Tibial artery (tissue), 4 donors: Measurements from ENCODE around the gene PPP1R16B.

Experiments used
- DNase-seq, 2 donors: peaks; one replicate each; pipeline ENCODE4 v3.0.0-alpha.2; 2019
- H3K27ac ChIP-seq, 2 donors: fragments of 200-600 bp; sonication (generic) in 1 of 2; 1 replicate in 1 of 2; 2 replicates in 1 of 2; pipeline ENCODE4 v1.5.1; 2018 to 2019; ENCODE audit warnings: mild to moderate bottlenecking in 1 of 2
- H3K27me3 ChIP-seq, 2 donors: fragments of 200-600 bp; sonication (generic) in 1 of 2; one replicate each; pipeline versions ENCODE4 v1.5.1 to v1.6.0; 2016 to 2019
- H3K36me3 ChIP-seq, 3 donors: fragments of 200-600 bp; sonication (generic) in 2 of 3; one replicate each; pipeline ENCODE4 v1.5.1; 2016 to 2019; ENCODE audit warnings: mild to moderate bottlenecking in 2 of 3
- H3K4me1 ChIP-seq, 4 donors: fragments of 200-600 bp; sonication (generic) in 2 of 4; 1 replicate in 3 of 4; 2 replicates in 1 of 4; pipeline ENCODE4 v1.5.1; 2016 to 2019
- H3K4me3 ChIP-seq, 2 donors: fragments of 200-600 bp; sonication (generic) in 1 of 2; 1 replicate in 1 of 2; 2 replicates in 1 of 2; pipeline ENCODE4 v1.5.1; 2018 to 2019; ENCODE audit warnings: mild to moderate bottlenecking in 2 of 2
- H3K9me3 ChIP-seq, 3 donors: fragments of 200-600 bp; sonication (generic) in 1 of 3; one replicate each; pipeline ENCODE4 v1.5.1; 2016 to 2019
- intact Hi-C: fragments of 100-400 bp; cut with DNase I; formaldehyde crosslinking; loops from one replicate; pipeline ENCODE4 v1.15.0; 2023; ENCODE audit warnings: low total_unique reads
- TF ChIP-seq, protein P1 (sequence below), 2 experiments: fragments of 200-600 bp in 1 of 2; fragments of 450-650 bp in 1 of 2; IDR thresholded peaks; one replicate each; pipeline ENCODE4 v1.5.1; 2017 to 2019; ENCODE audit warnings: antibody characterized with exemption in 2 of 2, mild to moderate bottlenecking in 1 of 2, moderate library complexity in 1 of 2

Gene PPP1R16B

GRCh38 chr20:38941726-38942389 is 136.4 kb downstream of the PPP1R16B start:
- Histone ChIP-seq H3K4me3 (no peak overlapping the region), H3K4me1 (no peaks in the 10 kb centered on the region), H3K27ac (no peak overlapping the region), H3K27me3 (no peaks in the 10 kb centered on the region), H3K9me3 (no peaks in the 10 kb centered on the region), H3K36me3 (no peaks in the 10 kb centered on the region)
- TF ChIP-seq, protein P1, sequence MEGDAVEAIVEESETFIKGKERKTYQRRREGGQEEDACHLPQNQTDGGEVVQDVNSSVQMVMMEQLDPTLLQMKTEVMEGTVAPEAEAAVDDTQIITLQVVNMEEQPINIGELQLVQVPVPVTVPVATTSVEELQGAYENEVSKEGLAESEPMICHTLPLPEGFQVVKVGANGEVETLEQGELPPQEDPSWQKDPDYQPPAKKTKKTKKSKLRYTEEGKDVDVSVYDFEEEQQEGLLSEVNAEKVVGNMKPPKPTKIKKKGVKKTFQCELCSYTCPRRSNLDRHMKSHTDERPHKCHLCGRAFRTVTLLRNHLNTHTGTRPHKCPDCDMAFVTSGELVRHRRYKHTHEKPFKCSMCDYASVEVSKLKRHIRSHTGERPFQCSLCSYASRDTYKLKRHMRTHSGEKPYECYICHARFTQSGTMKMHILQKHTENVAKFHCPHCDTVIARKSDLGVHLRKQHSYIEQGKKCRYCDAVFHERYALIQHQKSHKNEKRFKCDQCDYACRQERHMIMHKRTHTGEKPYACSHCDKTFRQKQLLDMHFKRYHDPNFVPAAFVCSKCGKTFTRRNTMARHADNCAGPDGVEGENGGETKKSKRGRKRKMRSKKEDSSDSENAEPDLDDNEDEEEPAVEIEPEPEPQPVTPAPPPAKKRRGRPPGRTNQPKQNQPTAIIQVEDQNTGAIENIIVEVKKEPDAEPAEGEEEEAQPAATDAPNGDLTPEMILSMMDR (IDR thresholded peaks at IDR 0.05): no peak
- intact Hi-C loops: no loop called here
- DNase-seq: no peak

DNA sequence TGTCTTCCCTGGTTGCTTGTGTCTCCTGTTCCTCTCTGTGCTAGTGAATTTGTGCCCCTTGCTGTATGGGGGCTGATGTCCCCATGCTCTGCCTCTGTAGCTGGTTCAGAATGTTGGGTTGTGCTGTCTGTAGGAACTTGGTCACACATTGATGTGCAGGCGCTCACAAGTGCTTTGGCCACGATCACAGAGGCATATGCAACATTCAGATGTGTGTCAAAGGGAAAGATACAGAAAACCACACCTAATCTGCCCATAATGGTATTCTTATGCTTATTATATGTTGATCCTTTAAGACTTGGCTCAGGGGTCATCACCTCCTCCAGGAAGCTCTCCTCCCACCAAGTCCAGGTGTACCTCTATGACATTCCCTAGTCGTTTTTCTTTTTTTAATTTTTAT is 139.5 kb downstream of the PPP1R16B start:
- Histone ChIP-seq H3K27me3 (no peaks in the 10 kb centered on the region), H3K4me1 (no peaks in the 10 kb centered on the region), H3K4me3 (no peak overlapping the region), H3K27ac (no peak overlapping the region), H3K9me3 (no peaks in the 10 kb centered on the region), H3K36me3 (no peaks in the 10 kb centered on the region)
- intact Hi-C loops: no loop called here
- no peak for DNase-seq
- TF ChIP-seq, protein P1 (IDR thresholded peaks at IDR 0.05): no peak

DNA sequence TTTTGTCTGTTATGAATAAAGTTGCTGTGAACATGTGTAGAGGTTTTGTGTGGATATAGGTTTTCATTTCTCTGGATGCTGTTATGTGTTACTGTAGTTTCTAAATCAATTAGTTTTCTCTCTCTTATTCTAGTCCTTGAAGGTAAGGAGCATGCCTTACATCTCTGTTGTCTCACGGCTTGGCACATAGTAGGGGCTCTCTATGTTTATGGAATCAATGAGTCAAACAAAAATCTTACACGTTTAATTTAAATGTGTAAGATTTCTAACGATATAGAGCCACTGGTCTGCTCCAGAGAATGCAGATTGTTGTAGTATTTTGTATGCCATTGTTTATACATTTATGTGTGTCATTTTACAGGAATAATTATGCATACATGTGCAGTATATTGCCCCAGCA is 141.3 kb downstream of the PPP1R16B start:
- no peaks in the 10 kb centered on the region for H3K9me3 ChIP-seq
- intact Hi-C loops: no loop called here
- H3K27ac ChIP-seq: no peak overlapping the region
- no peaks in the 10 kb centered on the region for H3K36me3 ChIP-seq
- H3K4me3 ChIP-seq: no peak overlapping the region
- no peak for DNase-seq
- no peaks in the 10 kb centered on the region for H3K4me1 ChIP-seq
- H3K27me3 ChIP-seq: no peaks in the 10 kb centered on the region
- TF ChIP-seq, protein P1 (IDR thresholded peaks at IDR 0.05): no peak

DNA sequence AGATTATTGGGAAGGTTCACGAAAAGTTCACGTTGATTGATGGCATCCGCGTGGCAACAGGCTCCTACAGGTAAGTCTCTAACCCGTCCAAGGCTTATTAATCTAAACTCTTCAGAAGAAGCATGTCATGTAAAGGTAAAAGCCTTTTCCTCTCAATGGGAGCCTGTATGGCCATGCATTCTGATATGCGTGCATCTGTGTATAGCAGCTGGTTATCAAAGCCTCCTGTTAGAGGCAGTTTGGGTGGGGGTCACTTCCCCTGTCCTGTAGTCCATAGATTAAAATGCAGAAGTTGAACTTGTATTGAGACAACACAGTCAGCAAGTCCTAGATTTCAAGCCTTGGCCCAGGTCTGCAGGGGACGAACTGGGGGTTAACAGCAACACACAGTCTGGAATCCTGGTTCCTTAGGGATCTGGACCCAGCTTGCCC is 142.4 kb downstream of the PPP1R16B start:
- H3K36me3 ChIP-seq: no peaks in the 10 kb centered on the region
- H3K4me3 ChIP-seq: no peak overlapping the region
- H3K27ac ChIP-seq: no peak overlapping the region
- TF ChIP-seq, protein P1 (IDR thresholded peaks at IDR 0.05): no peak
- no peaks in the 10 kb centered on the region for H3K9me3 ChIP-seq
- intact Hi-C loops: no loop called here
- H3K4me1 ChIP-seq: no peaks in the 10 kb centered on the region
- DNase-seq: no peak
- H3K27me3 ChIP-seq: no peaks in the 10 kb centered on the region

GRCh38 chr20:38950254-38950653 is 144.8 kb downstream of the PPP1R16B start:
- Histone ChIP-seq H3K4me1 (no peaks in the 10 kb centered on the region), H3K27ac (no peak overlapping the region), H3K27me3 (no peaks in the 10 kb centered on the region), H3K4me3 (no peak overlapping the region), H3K9me3 (no peaks in the 10 kb centered on the region), H3K36me3 (no peaks in the 10 kb centered on the region)
- no peak for DNase-seq
- intact Hi-C loops: no loop called here
- TF ChIP-seq, protein P1 (IDR thresholded peaks at IDR 0.05): no peak

GRCh38 chr20:38951611-38952010 is 146.1 kb downstream of the PPP1R16B start:
- intact Hi-C loops: no loop called here

More at GRCh38 chr20:38951611-38952010, 146.1 kb downstream of the PPP1R16B start:
- DNase-seq: no peak
- H3K9me3 ChIP-seq: no peaks in the 10 kb centered on the region
- no peak overlapping the region for H3K4me3 ChIP-seq
- TF ChIP-seq, protein P1 (IDR thresholded peaks at IDR 0.05): no peak
- H3K36me3 ChIP-seq: no peaks in the 10 kb centered on the region
- no peaks in the 10 kb centered on the region for H3K27me3 ChIP-seq
- no peak overlapping the region for H3K27ac ChIP-seq
- H3K4me1 ChIP-seq: no peaks in the 10 kb centered on the region
